ENCODE results near the gene DHCR7. TPM values are rescaled to one million over a fixed set of nuclear protein-coding genes. Genes with fewer than 3 reads are reported as not detected.

Gene DHCR7
- total RNA-seq, 6 donors from 2014 or later = 5.2 to 96.1 (median 66.4) TPM

- Histone ChIP-seq H3K27ac (no peak overlapping the region), H3K9me3 (no peaks in the 10 kb centered on the region), H3K4me3 (no peak overlapping the region), H3K36me3 (peaks cover 0 to 1% (median under 1%) of the 10 kb centered on the region in 4 donors), H3K27me3 (no peaks in the 10 kb centered on the region), H3K4me1 (peaks cover 3 to 10% (median 6%) of the 10 kb centered on the region in 4 donors)
- ATAC-seq (ENCODE audit: low FRiP score in 2 of 2) (no peak), DNase-seq (no peak)
- TF ChIP-seq POLR2A (IDR thresholded peaks at IDR 0.05) = no peak
- TF ChIP-seq POLR2AphosphoS5 (IDR thresholded peaks at IDR 0.05) = no peak
- no peak for TF ChIP-seq EP300 (IDR thresholded peaks at IDR 0.05)
- TF ChIP-seq CTCF (IDR thresholded peaks at IDR 0.05) = no peak
- 89 to 93% methylated on average over 6 of the region's 6 CpGs for WGBS, 2 donors
Measured at GRCh38 chr11:71429701-71430100, 18.5 kb downstream of the DHCR7 start.

- Histone ChIP-seq H3K9me3 (no peaks in the 10 kb centered on the region), H3K27ac (no peak overlapping the region), H3K4me1 (peaks cover 3 to 8% (median 5%) of the 10 kb centered on the region in 4 donors), H3K27me3 (no peaks in the 10 kb centered on the region), H3K36me3 (no peaks in the 10 kb centered on the region), H3K4me3 (no peak overlapping the region)
- TF ChIP-seq POLR2A (IDR thresholded peaks at IDR 0.05) = no peak
- TF ChIP-seq POLR2AphosphoS5 (IDR thresholded peaks at IDR 0.05) = no peak
- TF ChIP-seq CTCF (IDR thresholded peaks at IDR 0.05) = no peak
- no peak for TF ChIP-seq EP300 (IDR thresholded peaks at IDR 0.05)
- ATAC-seq (ENCODE audit: low FRiP score in 2 of 2) (peak; percentile 13 to 58), DNase-seq (peak in 1 of 2 donors; percentile 34)
- WGBS, 2 donors = 62 to 74% methylated on average over 4 to 7 of the region's 7 CpGs
Measured at GRCh38 chr11:71428861-71429435, 19.2 kb downstream of the DHCR7 start.

- WGBS, 2 donors = 90 to 91% methylated on average over 3 of the region's 3 CpGs
- DNase-seq (no peak), ATAC-seq (ENCODE audit: low FRiP score in 2 of 2) (no peak)
- Histone ChIP-seq H3K4me1 (peaks cover 0 to 3% (median 0%) of the 10 kb centered on the region in 4 donors), H3K27ac (no peak overlapping the region), H3K36me3 (no peaks in the 10 kb centered on the region), H3K27me3 (no peaks in the 10 kb centered on the region), H3K9me3 (no peaks in the 10 kb centered on the region), H3K4me3 (no peak overlapping the region)
- TF ChIP-seq POLR2A (IDR thresholded peaks at IDR 0.05) = no peak
- no peak for TF ChIP-seq CTCF (IDR thresholded peaks at IDR 0.05)
- no peak for TF ChIP-seq POLR2AphosphoS5 (IDR thresholded peaks at IDR 0.05)
- no peak for TF ChIP-seq EP300 (IDR thresholded peaks at IDR 0.05)
Measured at GRCh38 chr11:71426413-71426812, 21.8 kb downstream of the DHCR7 start.

DNA sequence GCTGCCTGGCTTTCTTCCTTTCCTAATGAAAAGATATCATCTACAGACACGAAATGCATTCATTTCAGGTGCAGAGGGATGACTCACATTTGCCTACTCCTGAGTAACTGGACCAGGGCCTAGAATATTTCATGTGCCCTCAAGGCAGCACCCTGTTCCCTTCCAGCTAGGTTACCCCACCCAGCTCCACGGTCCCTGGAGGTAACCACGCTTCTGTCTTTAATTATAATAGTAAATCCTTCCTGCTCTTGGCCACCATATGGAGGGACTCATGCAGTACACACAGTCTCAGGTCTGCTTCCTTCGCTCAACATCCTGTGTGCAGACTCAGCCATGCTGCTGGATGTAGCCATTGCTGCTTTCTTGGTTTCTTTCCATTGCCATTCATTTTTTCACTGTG is 22.3 kb downstream of the DHCR7 start:
- H3K27me3 ChIP-seq = no peaks in the 10 kb centered on the region
- ATAC-seq (ENCODE audit: low FRiP score in 2 of 2) (no peak), DNase-seq (no peak)
- peaks cover 0 to 3% (median 0%) of the 10 kb centered on the region in 4 donors for H3K4me1 ChIP-seq
- H3K9me3 ChIP-seq = no peaks in the 10 kb centered on the region
- WGBS, 2 donors = 69 to 77% methylated on average over 4 of the region's 4 CpGs
- H3K36me3 ChIP-seq = no peaks in the 10 kb centered on the region
- no peak overlapping the region for H3K27ac ChIP-seq
- no peak for TF ChIP-seq POLR2A (IDR thresholded peaks at IDR 0.05)
- H3K4me3 ChIP-seq = no peak overlapping the region

- H3K4me3 ChIP-seq = no peak overlapping the region
- no peaks in the 10 kb centered on the region for H3K9me3 ChIP-seq
- 94 to 100% methylated on average over 2 of the region's 2 CpGs for WGBS, 2 donors
- H3K27me3 ChIP-seq = no peaks in the 10 kb centered on the region
- DNase-seq (no peak), ATAC-seq (ENCODE audit: low FRiP score in 2 of 2) (no peak)
- no peaks in the 10 kb centered on the region for H3K36me3 ChIP-seq
- H3K4me1 ChIP-seq = peaks cover 0 to 3% (median 0%) of the 10 kb centered on the region in 4 donors
- H3K27ac ChIP-seq = no peak overlapping the region
- TF ChIP-seq EP300 (IDR thresholded peaks at IDR 0.05) (no peak), POLR2AphosphoS5 (IDR thresholded peaks at IDR 0.05) (no peak), CTCF (IDR thresholded peaks at IDR 0.05) (no peak), POLR2A (IDR thresholded peaks at IDR 0.05) (no peak)
Measured at GRCh38 chr11:71425409-71425808, 22.8 kb downstream of the DHCR7 start.

Measured in upper lobe of left lung (tissue), 6 donors.